GM19193 (cell line): ENCODE results near the gene ZFP69B.

Experiments used
- POLR2A ChIP-seq: IDR thresholded peaks from 4 replicates; pipeline ENCODE4 v1.6.1; 2011; ENCODE audit not compliant: insufficient read depth, insufficient read length; ENCODE audit errors: extremely low read depth

Gene ZFP69B

DNA sequence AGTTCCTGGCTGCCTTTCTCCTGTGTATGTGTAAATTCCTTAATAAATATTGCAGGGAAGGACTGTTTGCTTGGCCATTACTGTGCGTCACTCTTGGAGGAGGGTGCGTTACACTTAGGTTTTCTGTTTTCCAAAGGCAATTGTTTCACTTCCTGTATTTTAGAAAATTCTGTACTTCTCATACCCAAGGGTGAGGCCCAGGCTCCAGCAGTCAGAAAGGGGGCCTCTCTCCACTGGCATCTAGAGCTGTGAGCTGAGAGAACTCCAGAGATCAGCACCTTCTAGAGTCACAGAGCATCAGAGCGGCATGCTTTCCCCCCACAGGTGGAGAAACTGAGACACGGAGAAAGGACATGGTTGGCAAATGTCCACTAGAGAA is 27.0 kb upstream of the ZFP69B start:
- no peak for TF ChIP-seq POLR2A

DNA sequence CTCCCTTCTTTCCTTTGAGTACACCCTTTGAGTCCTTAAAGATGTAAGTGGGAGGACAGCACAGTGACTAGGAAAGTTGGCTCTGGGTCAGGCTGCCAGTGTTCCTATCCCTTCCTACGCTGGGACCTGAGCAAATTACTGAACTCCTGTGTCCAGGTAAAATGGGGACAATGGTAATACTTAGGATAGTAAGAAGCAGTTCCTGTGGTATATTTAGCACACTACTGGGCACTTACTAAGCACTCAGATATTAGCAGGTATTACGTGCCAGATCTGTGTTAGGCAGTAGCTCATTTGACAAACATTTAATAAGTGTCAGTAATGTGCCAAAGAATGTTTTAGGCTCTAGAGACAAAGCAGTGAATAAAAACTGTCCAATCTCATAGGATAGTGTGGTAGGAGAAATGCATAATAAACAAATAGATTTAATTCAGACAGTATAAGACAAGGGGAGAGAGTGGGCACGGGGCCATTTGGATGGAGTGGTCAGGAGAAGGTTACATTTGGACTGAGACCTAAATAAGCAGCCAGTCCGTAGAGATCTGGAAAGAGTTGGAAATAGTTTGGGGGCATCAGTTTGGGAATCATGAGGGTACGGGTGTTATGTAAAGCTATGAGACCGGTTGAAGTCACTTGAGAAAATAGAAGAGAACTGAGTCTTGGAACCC is 26.2 kb upstream of the ZFP69B start:
- no peak for TF ChIP-seq POLR2A

DNA sequence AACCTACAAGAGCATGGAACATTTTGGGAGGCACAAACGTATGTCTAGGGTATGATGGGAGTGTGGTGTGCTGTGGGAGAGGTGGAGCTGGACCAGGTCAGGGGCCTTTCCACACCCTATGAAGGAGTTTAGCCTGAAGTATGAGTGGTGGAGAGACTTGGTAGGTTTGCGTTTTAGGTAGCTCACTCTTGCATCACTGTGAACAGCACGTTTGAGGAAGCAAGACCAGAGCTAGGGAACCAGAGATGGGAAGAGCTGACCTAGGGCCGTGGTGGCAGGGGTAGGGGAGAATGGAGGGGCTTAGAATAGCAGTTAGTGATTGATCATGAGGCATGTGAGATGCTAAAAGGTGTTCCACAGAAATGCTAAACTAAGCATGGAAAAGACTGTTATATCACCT is 25.1 kb upstream of the ZFP69B start:
- TF ChIP-seq POLR2A: no peak

- no peak for TF ChIP-seq POLR2A
These were observed 18.9 kb upstream of the ZFP69B start for GRCh38 chr1:40431385-40431784.

DNA sequence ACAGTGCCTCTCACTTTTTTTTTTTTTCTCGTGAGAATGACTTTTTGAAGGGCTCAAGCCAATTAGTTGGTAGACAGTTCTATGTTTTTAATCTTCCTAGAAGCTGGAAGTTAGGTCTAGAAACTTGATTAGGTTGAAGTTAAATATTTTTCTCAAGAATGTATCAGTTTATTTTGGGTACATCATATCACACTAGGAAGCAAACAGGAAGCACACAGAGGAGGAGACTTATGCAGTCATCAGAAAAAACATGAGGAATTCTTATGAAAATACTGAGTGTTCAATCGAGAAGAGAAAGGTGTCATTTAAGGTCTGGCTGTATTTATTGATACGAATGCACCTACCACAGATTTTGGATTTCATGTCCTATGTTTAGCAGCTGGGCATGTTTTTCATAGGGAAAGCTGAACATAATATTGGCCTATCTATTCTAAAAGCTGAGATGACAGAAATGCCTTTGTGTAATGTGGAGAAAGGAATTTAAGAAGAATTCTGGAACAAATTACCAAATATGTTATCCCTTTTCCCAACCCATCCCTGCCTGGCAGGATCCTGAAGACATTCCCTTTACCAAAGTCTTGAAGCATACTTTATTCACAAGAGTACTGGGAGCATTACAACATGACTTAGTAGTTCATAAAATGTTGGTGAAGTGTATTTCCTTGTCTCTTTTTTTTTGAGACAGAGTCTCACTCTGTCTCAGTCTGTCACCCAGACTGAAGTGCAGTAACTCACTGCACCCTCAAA is 17.5 kb upstream of the ZFP69B start:
- no peak for TF ChIP-seq POLR2A

DNA sequence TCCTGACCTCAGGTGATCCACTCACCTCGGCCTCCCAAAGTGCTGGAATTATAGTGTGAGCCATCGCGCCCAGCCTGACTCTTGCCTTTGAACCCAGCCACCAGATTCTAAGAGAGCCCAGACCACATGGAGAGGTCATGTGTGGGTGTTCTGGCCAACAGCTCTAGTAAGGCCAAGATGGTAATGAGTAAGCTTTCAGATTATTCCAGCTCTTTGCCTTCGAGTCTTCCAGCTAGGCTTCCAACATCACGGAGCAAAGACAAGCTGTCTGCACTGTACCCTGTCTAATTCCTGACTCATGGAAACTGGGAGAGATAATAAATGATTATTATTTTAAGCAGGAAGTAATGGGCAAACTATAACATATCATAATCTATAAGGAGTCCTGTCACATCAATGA is 14.8 kb upstream of the ZFP69B start:
- no peak for TF ChIP-seq POLR2A

GRCh38 chr1:40435876-40436275 is 14.4 kb upstream of the ZFP69B start:
- no peak for TF ChIP-seq POLR2A

- TF ChIP-seq POLR2A: no peak
These were observed 11.8 kb upstream of the ZFP69B start for GRCh38 chr1:40438391-40439015.

DNA sequence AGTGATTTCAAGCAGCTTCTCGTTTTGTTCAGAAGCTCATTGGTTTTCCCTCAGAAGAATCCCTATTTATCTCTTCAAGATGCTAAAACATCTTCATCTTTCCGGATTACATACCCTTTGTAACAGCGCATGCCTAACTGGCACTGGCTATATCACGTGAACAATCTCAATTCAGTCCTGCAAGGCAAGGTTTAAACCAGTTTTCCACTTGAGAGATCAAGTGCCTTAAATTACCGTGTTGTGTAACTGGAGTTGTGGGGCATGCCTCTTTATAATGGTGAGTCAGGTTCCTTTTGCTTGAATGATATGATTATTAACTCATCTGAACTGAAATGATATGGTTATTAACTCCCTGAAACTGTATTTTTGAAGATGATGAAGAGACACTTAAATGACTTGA is 11.0 kb upstream of the ZFP69B start:
- no peak for TF ChIP-seq POLR2A

- TF ChIP-seq POLR2A: peak; percentile 35
These were observed 390 bp downstream of the ZFP69B start for GRCh38 chr1:40450495-40451237.

GRCh38 chr1:40451238-40451585 is 936 bp downstream of the ZFP69B start:
- no peak for TF ChIP-seq POLR2A

- no peak for TF ChIP-seq POLR2A
These were observed 4.6 kb downstream of the ZFP69B start for GRCh38 chr1:40454873-40455272.

DNA sequence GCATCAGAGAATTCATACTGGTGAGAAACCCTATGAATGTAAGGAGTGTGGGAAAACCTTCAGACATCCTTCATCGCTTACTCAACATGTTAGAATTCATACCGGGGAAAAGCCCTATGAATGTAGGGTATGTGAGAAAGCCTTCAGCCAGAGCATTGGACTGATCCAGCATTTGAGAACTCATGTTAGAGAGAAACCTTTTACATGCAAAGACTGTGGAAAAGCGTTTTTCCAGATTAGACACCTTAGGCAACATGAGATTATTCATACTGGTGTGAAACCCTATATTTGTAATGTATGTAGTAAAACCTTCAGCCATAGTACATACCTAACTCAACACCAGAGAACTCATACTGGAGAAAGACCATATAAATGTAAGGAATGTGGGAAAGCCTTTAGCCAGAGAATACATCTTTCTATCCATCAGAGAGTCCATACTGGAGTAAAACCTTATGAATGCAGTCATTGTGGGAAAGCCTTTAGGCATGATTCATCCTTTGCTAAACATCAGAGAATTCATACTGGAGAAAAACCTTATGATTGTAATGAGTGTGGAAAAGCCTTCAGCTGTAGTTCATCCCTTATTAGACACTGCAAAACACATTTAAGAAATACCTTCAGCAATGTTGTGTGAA is 12.8 kb downstream of the ZFP69B start:
- no peak for TF ChIP-seq POLR2A

GRCh38 chr1:40469327-40469726 is 19.1 kb downstream of the ZFP69B start:
- TF ChIP-seq POLR2A: no peak

DNA sequence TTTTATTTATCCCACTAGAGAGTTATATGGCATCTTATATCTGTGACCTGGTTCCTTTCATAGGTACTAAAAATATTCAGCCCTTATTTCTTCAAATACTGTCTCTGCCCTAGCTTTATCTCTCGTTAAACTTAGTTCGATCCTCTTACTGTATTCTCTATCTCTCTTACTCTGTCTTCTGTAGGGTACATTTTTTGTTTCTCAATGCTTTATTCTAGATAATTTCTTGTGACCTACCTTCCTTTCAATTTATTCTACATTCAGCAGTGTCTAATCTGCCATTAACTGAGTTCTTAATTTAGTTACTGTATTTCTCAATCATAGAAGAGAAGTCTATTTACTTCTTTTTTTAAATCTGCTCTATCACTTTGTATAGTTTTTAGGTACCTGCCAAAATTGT is 25.0 kb downstream of the ZFP69B start:
- no peak for TF ChIP-seq POLR2A
